Effector CD4-positive, alpha-beta T cell (primary cell): ENCODE data around the gene FAHD1.

ENCODE experiments used
- DNase-seq: peaks from one replicate; pipeline ENCODE4 v3.0.0-alpha.2; 2020

Gene FAHD1

GRCh38 chr16:1817716-1818115, 9.3 kb upstream of the FAHD1 start:
- no peak for DNase-seq

GRCh38 chr16:1818204-1818872, 8.7 kb upstream of the FAHD1 start:
- no peak for DNase-seq

- DNase-seq, result no peak
These were observed 8.0 kb upstream of the FAHD1 start for GRCh38 chr16:1818873-1819525.

- no peak for DNase-seq
These were observed 7.4 kb upstream of the FAHD1 start for GRCh38 chr16:1819611-1820010.

GRCh38 chr16:1820096-1820945, 6.7 kb upstream of the FAHD1 start:
- no peak for DNase-seq

GRCh38 chr16:1820946-1821290, 6.1 kb upstream of the FAHD1 start:
- no peak for DNase-seq

GRCh38 chr16:1821861-1822611, 5.0 kb upstream of the FAHD1 start:
- no peak for DNase-seq

GRCh38 chr16:1822801-1823200, 4.2 kb upstream of the FAHD1 start:
- no peak for DNase-seq

GRCh38 chr16:1823821-1824220, 3.2 kb upstream of the FAHD1 start:
- DNase-seq, result no peak

- no peak for DNase-seq
These were observed 1.6 kb upstream of the FAHD1 start for GRCh38 chr16:1825381-1825863.

- DNase-seq, result peak; percentile 65
These were observed 929 bp upstream of the FAHD1 start for GRCh38 chr16:1825864-1826690.

GRCh38 chr16:1828645-1829410, 1.8 kb downstream of the FAHD1 start:
- DNase-seq, result no peak

GRCh38 chr16:1830213-1830612, 3.2 kb downstream of the FAHD1 start:
- no peak for DNase-seq

- no peak for DNase-seq
These were observed 4.4 kb downstream of the FAHD1 start for GRCh38 chr16:1831186-1832075.

- no peak for DNase-seq
These were observed 5.9 kb downstream of the FAHD1 start for GRCh38 chr16:1832838-1833454.

- no peak for DNase-seq
These were observed 7.1 kb downstream of the FAHD1 start for GRCh38 chr16:1834096-1834495.

- DNase-seq, result no peak
These were observed 12.5 kb downstream of the FAHD1 start for GRCh38 chr16:1839554-1839953.

- DNase-seq, result no peak
These were observed 19.0 kb downstream of the FAHD1 start for GRCh38 chr16:1845985-1846384.

GRCh38 chr16:1846416-1846815, 19.4 kb downstream of the FAHD1 start:
- DNase-seq, result no peak

- DNase-seq, result no peak
These were observed 24.0 kb downstream of the FAHD1 start for GRCh38 chr16:1850981-1851380.
